Embryonic facial prominence (tissue), 1 donor: Measurements from ENCODE around the gene SULT1A1.
"Not testable (repeated sequence)": the region's sequence is repeated elsewhere in the genome, so short reads cannot be mapped to it uniquely, and the experiment has no call there.

ENCODE experiments used
- DNase-seq: peaks from one replicate; pipeline ENCODE4 v3.0.0-alpha.2; 2016; ENCODE audit errors: extremely low spot score

SULT1A1 gene

GRCh38 chr16:28608867-28609596 is 812 bp downstream of the SULT1A1 start:
- not testable (repeated sequence) for DNase-seq

GRCh38 chr16:28608496-28608808 is 1.4 kb downstream of the SULT1A1 start:
- not testable (repeated sequence) for DNase-seq

GRCh38 chr16:28607681-28608495 is 2.0 kb downstream of the SULT1A1 start:
- DNase-seq: not testable (repeated sequence)

- no peak for DNase-seq
These were observed 2.7 kb downstream of the SULT1A1 start for GRCh38 chr16:28607116-28607623.

GRCh38 chr16:28606291-28607115 is 3.3 kb downstream of the SULT1A1 start:
- no peak for DNase-seq

- no peak for DNase-seq
These were observed 5.7 kb downstream of the SULT1A1 start for GRCh38 chr16:28604186-28604565.

- no peak for DNase-seq
These were observed 6.3 kb downstream of the SULT1A1 start for GRCh38 chr16:28603381-28604185.

- no peak for DNase-seq
These were observed 7.3 kb downstream of the SULT1A1 start for GRCh38 chr16:28602529-28602928.

- DNase-seq: not testable (repeated sequence)
These were observed 7.8 kb downstream of the SULT1A1 start for GRCh38 chr16:28602062-28602461.

- DNase-seq: not testable (repeated sequence)
These were observed 8.3 kb downstream of the SULT1A1 start for GRCh38 chr16:28601589-28601988.

- not testable (repeated sequence) for DNase-seq
These were observed 8.9 kb downstream of the SULT1A1 start for GRCh38 chr16:28600965-28601364.

GRCh38 chr16:28599377-28600285 is 10.2 kb downstream of the SULT1A1 start:
- DNase-seq: not testable (repeated sequence)

- DNase-seq: no peak
These were observed 12.1 kb downstream of the SULT1A1 start for GRCh38 chr16:28597692-28598261.

- no peak for DNase-seq
These were observed 12.8 kb downstream of the SULT1A1 start, which contains the start of gene SULT1A2 for GRCh38 chr16:28596840-28597691. SULT1A2 (minus strand) TSS chr16:28597050; CDS start chr16:28595930, 1,120 bp downstream.

- DNase-seq: no peak
These were observed 13.7 kb downstream of the SULT1A1 start for GRCh38 chr16:28596115-28596630.

- not testable (repeated sequence) for DNase-seq
These were observed 14.4 kb downstream of the SULT1A1 start for GRCh38 chr16:28595451-28595850.

- no peak for DNase-seq
These were observed 16.8 kb downstream of the SULT1A1 start for GRCh38 chr16:28592979-28593553.

GRCh38 chr16:28592511-28592910 is 17.3 kb downstream of the SULT1A1 start:
- no peak for DNase-seq
